AG10803 (cell line): ENCODE measurements around the gene AGAP9.
"Not testable (repeated sequence)": the region's sequence is repeated elsewhere in the genome, so short reads cannot be mapped to it uniquely, and the experiment has no call there.

Source experiments
- DNase-seq: peaks from one replicate; pipeline ENCODE4 v3.0.0; 2010; ENCODE audit warnings: low read depth
- H3K4me3 ChIP-seq: 2 replicates; pipeline ENCODE4 v1.5.1; 2011; ENCODE audit warnings: mild to moderate bottlenecking, low read length, control low read depth
- TF ChIP-seq, protein P1 (sequence below): conservative IDR thresholded peaks from 2 replicates; pipeline ENCODE4 v1.5.1; 2011; ENCODE audit warnings: mild to moderate bottlenecking, low read length, control low read depth, inconsistent platforms

The AGAP9 gene

GRCh38 chr10:47468731-47469528, 54.5 kb downstream of the AGAP9 start:
- not testable (repeated sequence) for H3K4me3 ChIP-seq, DNase-seq

DNA sequence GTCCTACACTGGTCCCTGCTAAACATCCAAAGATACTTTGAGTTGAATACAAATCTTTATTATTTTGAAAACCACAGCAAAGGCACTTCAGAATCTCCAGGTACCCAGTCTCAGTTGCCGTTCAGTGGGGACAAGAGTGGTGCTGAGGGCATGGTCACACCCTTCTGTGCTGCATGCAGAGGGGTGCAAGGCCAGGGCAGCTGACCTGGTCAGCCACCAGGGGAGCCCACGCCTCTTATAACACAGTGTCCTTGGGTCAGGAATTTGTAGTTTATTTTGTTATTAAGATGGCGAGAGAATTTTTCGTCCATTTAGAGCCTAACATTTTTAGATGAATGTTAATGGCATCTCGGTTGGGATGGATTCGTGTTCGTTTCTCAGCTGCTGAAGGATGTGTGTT, 55.5 kb downstream of the AGAP9 start:
- not testable (repeated sequence) for DNase-seq, H3K4me3 ChIP-seq

GRCh38 chr10:47467458-47467857, 56.0 kb downstream of the AGAP9 start:
- not testable (repeated sequence) for DNase-seq, H3K4me3 ChIP-seq

GRCh38 chr10:47465216-47465917, 58.1 kb downstream of the AGAP9 start:
- not testable (repeated sequence) for DNase-seq

DNA sequence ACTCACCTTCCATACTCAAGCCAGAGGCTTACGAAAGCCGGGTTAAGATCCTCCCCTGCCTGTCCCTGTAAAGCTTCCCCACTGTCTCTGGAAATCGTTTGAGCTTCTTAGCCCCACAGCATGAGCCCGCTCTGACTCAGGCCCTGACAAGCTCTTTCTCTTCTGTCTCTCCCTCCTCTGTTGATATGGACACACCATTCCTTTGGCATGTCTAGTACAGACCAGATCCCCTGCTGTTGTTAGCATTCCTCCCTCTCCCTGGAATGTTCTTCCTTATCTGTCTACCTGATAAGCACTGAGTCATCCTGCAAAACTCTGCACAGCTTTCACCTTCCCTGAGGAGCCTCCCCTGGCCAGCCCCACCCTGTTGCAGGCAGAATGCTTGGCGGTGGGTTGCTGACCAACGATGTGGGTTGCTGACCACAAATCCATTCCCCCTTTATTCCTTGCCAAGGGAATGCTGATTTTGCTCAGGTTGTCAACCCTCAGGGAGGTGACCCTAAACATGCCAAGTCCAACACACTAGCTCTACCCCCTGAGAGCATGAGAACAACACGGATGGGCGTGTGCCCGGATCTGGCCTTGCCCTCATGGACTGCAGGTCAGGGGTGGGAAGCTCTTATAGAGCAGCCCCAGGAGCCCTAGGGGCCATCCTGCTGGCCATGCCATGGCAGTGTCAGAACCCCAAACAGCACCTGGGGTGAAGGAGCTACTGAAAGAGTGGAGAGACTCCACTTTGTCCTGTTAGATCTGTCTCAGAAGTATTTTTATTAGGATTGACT, 60.7 kb downstream of the AGAP9 start:
- not testable (repeated sequence) for H3K4me3 ChIP-seq, DNase-seq

More at GRCh38 chr10:47465216-47465917, 58.1 kb downstream of the AGAP9 start:
- H3K4me3 ChIP-seq, result not testable (repeated sequence)

GRCh38 chr10:47461261-47461687, 62.2 kb downstream of the AGAP9 start:
- DNase-seq, result peak; percentile 51
- TF ChIP-seq, protein P1, sequence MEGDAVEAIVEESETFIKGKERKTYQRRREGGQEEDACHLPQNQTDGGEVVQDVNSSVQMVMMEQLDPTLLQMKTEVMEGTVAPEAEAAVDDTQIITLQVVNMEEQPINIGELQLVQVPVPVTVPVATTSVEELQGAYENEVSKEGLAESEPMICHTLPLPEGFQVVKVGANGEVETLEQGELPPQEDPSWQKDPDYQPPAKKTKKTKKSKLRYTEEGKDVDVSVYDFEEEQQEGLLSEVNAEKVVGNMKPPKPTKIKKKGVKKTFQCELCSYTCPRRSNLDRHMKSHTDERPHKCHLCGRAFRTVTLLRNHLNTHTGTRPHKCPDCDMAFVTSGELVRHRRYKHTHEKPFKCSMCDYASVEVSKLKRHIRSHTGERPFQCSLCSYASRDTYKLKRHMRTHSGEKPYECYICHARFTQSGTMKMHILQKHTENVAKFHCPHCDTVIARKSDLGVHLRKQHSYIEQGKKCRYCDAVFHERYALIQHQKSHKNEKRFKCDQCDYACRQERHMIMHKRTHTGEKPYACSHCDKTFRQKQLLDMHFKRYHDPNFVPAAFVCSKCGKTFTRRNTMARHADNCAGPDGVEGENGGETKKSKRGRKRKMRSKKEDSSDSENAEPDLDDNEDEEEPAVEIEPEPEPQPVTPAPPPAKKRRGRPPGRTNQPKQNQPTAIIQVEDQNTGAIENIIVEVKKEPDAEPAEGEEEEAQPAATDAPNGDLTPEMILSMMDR, result peak; percentile 30
- H3K4me3 ChIP-seq, result peak overlapping the region; percentile 35; the same call in 1 of the 2 replicates

GRCh38 chr10:47458466-47459154, 64.8 kb downstream of the AGAP9 start:
- TF ChIP-seq, protein P1, result no peak
- H3K4me3 ChIP-seq, result no peak overlapping the region
- DNase-seq, result peak; percentile 81

DNA sequence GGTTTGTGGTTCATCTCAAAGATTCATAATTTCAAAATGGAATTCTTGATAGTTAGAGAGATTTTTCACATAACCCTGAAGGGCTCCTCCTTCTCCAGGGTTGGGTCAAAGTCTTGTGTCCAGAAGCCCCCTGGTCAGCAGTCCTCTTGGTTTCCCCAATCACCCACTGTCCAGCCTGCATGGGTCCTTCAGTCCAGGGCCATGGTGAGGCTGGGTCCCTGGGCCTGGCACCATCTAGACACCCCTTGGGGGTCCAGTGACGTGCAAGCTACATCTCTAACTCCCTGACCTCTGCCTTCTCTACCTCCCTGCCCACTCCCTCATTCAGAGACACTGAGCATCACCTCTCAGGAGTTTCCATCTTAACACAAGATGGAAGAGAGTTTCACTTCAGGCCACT, 65.6 kb downstream of the AGAP9 start:
- no peak overlapping the region for H3K4me3 ChIP-seq
- no peak for DNase-seq
- TF ChIP-seq, protein P1, result no peak

DNA sequence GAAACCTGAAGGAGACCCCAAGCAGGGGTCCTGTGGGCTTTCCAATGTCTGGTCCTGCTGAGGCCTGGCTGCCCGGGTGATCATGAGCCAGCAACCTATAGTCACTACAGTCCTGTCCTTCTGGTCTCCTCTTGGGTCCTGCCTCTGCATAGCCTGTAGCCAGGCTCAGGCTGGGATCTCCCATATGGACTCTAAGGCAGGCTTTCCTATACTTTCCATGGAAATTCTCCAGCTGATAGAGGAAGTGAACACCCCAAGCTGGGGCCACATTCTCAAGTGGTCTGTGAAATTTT, 66.0 kb downstream of the AGAP9 start:
- DNase-seq, result no peak
- TF ChIP-seq, protein P1, result no peak
- no peak overlapping the region for H3K4me3 ChIP-seq
